ENCODE measurements around the gene SELENOS.
A peak's percentile ranks its signal among the peaks of the same experiment; 100 is the strongest.

SELENOS gene

GRCh38 chr15:101264011-101264410 is 13.3 kb downstream of the SELENOS start:
- no peak for ATAC-seq (ENCODE audit: low read depth)
- Histone ChIP-seq H3K27me3 (ENCODE audit: insufficient read depth, poor library complexity, severe bottlenecking) (no peaks in the 10 kb centered on the region), H3K9me3 (ENCODE audit: severe bottlenecking) (no peaks in the 10 kb centered on the region), H3K4me1 (ENCODE audit: insufficient read depth, poor library complexity, severe bottlenecking) (no peaks in the 10 kb centered on the region), H3K36me3 (ENCODE audit: low read depth) (no peaks in the 10 kb centered on the region), H3K27ac (ENCODE audit: poor library complexity, severe bottlenecking) (no peak overlapping the region), H3K4me3 (ENCODE audit: severe bottlenecking) (no peak overlapping the region)
- no peak for DNase-seq (ENCODE audit: low spot score)
- no peak for TF ChIP-seq CTCF (IDR thresholded peaks at IDR 0.05; ENCODE audit: poor library complexity, severe bottlenecking)

GRCh38 chr15:101262551-101262950 is 14.7 kb downstream of the SELENOS start:
- H3K27me3 ChIP-seq (ENCODE audit: insufficient read depth, poor library complexity, severe bottlenecking) = no peaks in the 10 kb centered on the region

GRCh38 chr15:101258238-101259144 is 18.8 kb downstream of the SELENOS start:
- DNase-seq (ENCODE audit: low spot score) (no peak), ATAC-seq (ENCODE audit: low read depth) (peak; percentile 70)
- no peaks in the 10 kb centered on the region for H3K36me3 ChIP-seq (ENCODE audit: low read depth)
- H3K27me3 ChIP-seq (ENCODE audit: insufficient read depth, poor library complexity, severe bottlenecking) = no peaks in the 10 kb centered on the region
- TF ChIP-seq CTCF (IDR thresholded peaks at IDR 0.05; ENCODE audit: poor library complexity, severe bottlenecking) = peak; percentile 99
- no peak overlapping the region for H3K4me3 ChIP-seq (ENCODE audit: severe bottlenecking)
- no peak overlapping the region for H3K27ac ChIP-seq (ENCODE audit: poor library complexity, severe bottlenecking)
- H3K9me3 ChIP-seq (ENCODE audit: severe bottlenecking) = no peaks in the 10 kb centered on the region
- no peaks in the 10 kb centered on the region for H3K4me1 ChIP-seq (ENCODE audit: insufficient read depth, poor library complexity, severe bottlenecking)

More at GRCh38 chr15:101262551-101262950, 14.7 kb downstream of the SELENOS start:
- Histone ChIP-seq H3K4me3 (ENCODE audit: severe bottlenecking) (no peak overlapping the region), H3K9me3 (ENCODE audit: severe bottlenecking) (no peaks in the 10 kb centered on the region), H3K27ac (ENCODE audit: poor library complexity, severe bottlenecking) (no peak overlapping the region), H3K4me1 (ENCODE audit: insufficient read depth, poor library complexity, severe bottlenecking) (no peaks in the 10 kb centered on the region), H3K36me3 (ENCODE audit: low read depth) (no peaks in the 10 kb centered on the region)
- DNase-seq (ENCODE audit: low spot score) = no peak
- no peak for TF ChIP-seq CTCF (IDR thresholded peaks at IDR 0.05; ENCODE audit: poor library complexity, severe bottlenecking)
- no peak for ATAC-seq (ENCODE audit: low read depth)

GRCh38 chr15:101256757-101257156 is 20.5 kb downstream of the SELENOS start:
- Histone ChIP-seq H3K4me1 (ENCODE audit: insufficient read depth, poor library complexity, severe bottlenecking) (no peaks in the 10 kb centered on the region), H3K9me3 (ENCODE audit: severe bottlenecking) (no peaks in the 10 kb centered on the region), H3K4me3 (ENCODE audit: severe bottlenecking) (no peak overlapping the region), H3K27me3 (ENCODE audit: insufficient read depth, poor library complexity, severe bottlenecking) (no peaks in the 10 kb centered on the region), H3K36me3 (ENCODE audit: low read depth) (no peaks in the 10 kb centered on the region), H3K27ac (ENCODE audit: poor library complexity, severe bottlenecking) (no peak overlapping the region)
- ATAC-seq (ENCODE audit: low read depth) = no peak
- TF ChIP-seq CTCF (IDR thresholded peaks at IDR 0.05; ENCODE audit: poor library complexity, severe bottlenecking) = peak; percentile 24
- no peak for DNase-seq (ENCODE audit: low spot score)

Data from RWPE2 (cell line).